Osteoblast (primary cell): ENCODE data around the gene SEPTIN1. TPM values are rescaled to one million over a fixed set of nuclear protein-coding genes. Genes with fewer than 3 reads are reported as not detected.

Experiments used
- DNase-seq: peaks from one replicate; pipeline ENCODE4 v3.0.0; 2011; ENCODE audit warnings: low spot score, mixed read lengths; ENCODE audit not compliant: insufficient read length; ENCODE audit errors: missing footprints
- H2AFZ ChIP-seq: 2 replicates; pipeline ENCODE4 v1.6.0; 2011; ENCODE audit warnings: mild to moderate bottlenecking, low read length
- H3K27ac ChIP-seq: 2 replicates; pipeline ENCODE4 v1.5.1; 2011; ENCODE audit warnings: mild to moderate bottlenecking, low read depth, low read length, moderate library complexity
- H3K27me3 ChIP-seq: 2 replicates; pipeline ENCODE4 v1.6.0; 2012; ENCODE audit warnings: mild to moderate bottlenecking, control low read depth, inconsistent platforms, low read length, moderate library complexity; ENCODE audit not compliant: insufficient read depth
- H3K36me3 ChIP-seq: 2 replicates; pipeline ENCODE4 v1.5.1; 2011; ENCODE audit warnings: mild to moderate bottlenecking, low read length, control low read depth, moderate library complexity; ENCODE audit not compliant: insufficient read depth
- H3K4me1 ChIP-seq: 2 replicates; pipeline ENCODE4 v1.5.1; 2011; ENCODE audit warnings: mild to moderate bottlenecking, low read length, control low read depth, moderate library complexity; ENCODE audit not compliant: insufficient read depth
- H3K4me2 ChIP-seq: 2 replicates; pipeline ENCODE4 v1.6.0; 2011; ENCODE audit warnings: mild to moderate bottlenecking, low read length; ENCODE audit not compliant: insufficient read depth
- H3K4me3 ChIP-seq: fragments of 200-600 bp; sonication (generic); 3 replicates; pipeline ENCODE4 v1.5.1; 2012; ENCODE audit warnings: mild to moderate bottlenecking, low read length, inconsistent platforms; ENCODE audit not compliant: insufficient read depth
- H3K79me2 ChIP-seq: 2 replicates; pipeline ENCODE4 v1.6.0; 2012; ENCODE audit warnings: mild to moderate bottlenecking, low read length, control low read depth, inconsistent platforms; ENCODE audit not compliant: insufficient read depth
- H3K9me3 ChIP-seq: 2 replicates; pipeline ENCODE4 v1.5.1; 2011; ENCODE audit warnings: low read depth, low read length, control low read depth
- H4K20me1 ChIP-seq: 2 replicates; pipeline ENCODE4 v1.6.0; 2012; ENCODE audit warnings: mild to moderate bottlenecking, low read length, control low read depth; ENCODE audit not compliant: insufficient read depth
- CTCF ChIP-seq: IDR thresholded peaks from 2 replicates; pipeline ENCODE4 v1.5.1; 2011; ENCODE audit warnings: mild to moderate bottlenecking, low read depth, low read length, moderate library complexity; ENCODE audit errors: extremely low read depth
- total RNA-seq: library from RNA; depleted of rRNA; stranded (reverse); fragments of >200 nt; gene quantifications from 2 replicates; pipeline ENCODE4 v1.2.3, GENCODE V29; 2012

Gene SEPTIN1
- total RNA-seq, 1 donor, result not detected

DNA sequence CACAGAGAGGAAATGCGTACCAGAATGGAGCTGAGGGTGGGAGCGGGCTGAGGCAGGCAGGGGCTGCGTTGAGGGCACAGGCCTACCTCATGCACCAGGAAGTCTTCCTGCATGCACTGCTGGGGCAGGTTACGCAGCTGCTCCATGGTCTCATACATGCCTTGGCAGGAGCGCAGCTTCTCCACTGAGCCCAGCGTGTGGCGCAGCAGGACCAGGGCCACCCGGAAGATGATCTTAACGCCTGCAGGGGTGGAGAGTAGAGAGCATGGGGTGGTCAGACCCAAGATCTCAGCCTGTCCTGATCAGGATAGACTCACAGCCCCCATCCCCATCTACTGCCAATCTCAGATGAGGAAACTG is 23.8 kb downstream of the SEPTIN1 start:
- no peak overlapping the region for H3K4me2 ChIP-seq
- no peak overlapping the region for H2AFZ ChIP-seq
- peaks cover 54% of the 10 kb centered on the region for H3K36me3 ChIP-seq
- TF ChIP-seq CTCF, result no peak
- H3K27me3 ChIP-seq, result no peaks in the 10 kb centered on the region
- H3K27ac ChIP-seq, result no peak overlapping the region
- H4K20me1 ChIP-seq, result peaks cover 9% of the 10 kb centered on the region
- DNase-seq, result no peak
- peaks cover 26% of the 10 kb centered on the region for H3K4me1 ChIP-seq
- H3K79me2 ChIP-seq, result peaks cover 80% of the 10 kb centered on the region
- no peak overlapping the region for H3K4me3 ChIP-seq
- no peaks in the 10 kb centered on the region for H3K9me3 ChIP-seq

DNA sequence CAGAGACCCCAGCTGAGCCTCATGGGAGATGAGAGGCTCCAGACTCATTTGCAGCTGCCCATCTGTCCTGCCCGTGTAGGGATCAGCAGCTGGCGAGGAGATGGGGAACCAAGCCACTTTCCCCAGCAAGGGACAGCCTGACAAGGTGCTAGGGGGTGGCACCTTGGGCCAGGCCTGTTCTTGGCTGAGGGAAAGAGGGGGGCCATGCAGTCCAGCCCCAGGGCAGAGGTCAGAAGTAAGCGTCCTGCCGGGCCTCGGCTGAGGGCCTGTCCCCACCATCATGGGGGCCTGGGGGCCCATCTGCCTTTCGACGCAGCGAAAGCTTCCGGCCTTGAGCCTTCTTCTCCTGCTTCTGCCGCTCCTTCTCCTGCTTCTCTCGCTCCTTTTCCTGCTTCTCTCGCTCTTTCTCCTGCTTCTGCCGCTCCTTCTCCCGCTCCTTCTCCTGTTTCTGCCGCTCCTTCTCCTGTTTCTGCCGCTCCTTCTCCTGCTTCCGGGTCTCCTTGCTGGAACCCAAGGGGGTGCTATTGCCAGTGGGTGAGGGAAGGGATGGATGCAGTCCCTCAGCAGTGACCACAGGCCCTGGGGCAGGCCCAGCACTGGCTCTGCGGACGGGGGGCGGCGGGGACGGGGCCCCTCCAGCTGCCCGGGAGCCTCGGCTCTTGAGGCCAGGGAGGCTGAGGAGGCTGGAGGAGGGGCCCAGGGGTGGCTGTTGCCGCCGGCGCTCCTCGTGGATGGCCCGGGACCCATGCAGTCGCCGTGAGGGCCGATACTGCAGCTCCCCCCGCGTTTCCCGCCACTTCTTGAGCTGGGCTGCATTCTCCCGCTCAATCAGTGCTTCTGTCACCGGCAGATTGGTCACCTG is 24.4 kb downstream of the SEPTIN1 start:
- no peaks in the 10 kb centered on the region for H3K27me3 ChIP-seq
- no peak overlapping the region for H3K4me2 ChIP-seq
- no peak overlapping the region for H3K27ac ChIP-seq
- peak; percentile 25 for DNase-seq
- peaks cover 80% of the 10 kb centered on the region for H3K79me2 ChIP-seq
- H3K4me1 ChIP-seq, result peaks cover 26% of the 10 kb centered on the region
- H3K4me3 ChIP-seq, result no peak overlapping the region
- H4K20me1 ChIP-seq, result peaks cover 9% of the 10 kb centered on the region
- H3K9me3 ChIP-seq, result no peaks in the 10 kb centered on the region
- peaks cover 54% of the 10 kb centered on the region for H3K36me3 ChIP-seq
- H2AFZ ChIP-seq, result no peak overlapping the region
- no peak for TF ChIP-seq CTCF

DNA sequence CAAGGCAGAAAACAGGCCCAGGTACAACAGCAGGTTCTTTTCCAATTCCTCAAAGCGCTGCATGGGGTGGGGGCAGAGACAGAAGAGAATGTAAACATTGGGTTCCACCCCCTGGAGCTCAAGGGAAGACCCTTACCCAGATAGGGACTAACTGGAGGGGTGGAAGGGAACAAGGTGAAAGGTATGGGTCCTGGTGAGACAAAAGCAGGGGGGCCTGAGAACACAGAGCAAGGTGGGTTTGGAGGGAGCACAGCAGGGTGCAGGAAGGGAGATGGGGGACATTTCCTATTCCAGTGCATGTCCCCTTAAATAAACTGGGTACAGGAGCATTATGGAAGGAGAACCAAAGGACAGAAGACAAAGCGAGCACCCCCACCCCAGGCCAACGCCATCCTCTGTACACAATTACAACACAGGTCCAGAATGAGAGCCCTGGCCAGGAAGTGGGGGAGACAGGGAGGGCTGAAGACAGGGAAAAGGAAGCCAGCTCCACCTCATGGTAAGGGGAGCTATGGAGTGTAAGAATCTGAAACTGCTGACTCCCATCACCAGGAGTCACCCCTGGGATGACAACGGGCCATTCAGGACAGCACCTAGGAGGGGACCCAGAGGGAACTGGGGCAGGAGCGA is 25.2 kb downstream of the SEPTIN1 start:
- H4K20me1 ChIP-seq, result peaks cover 14% of the 10 kb centered on the region
- no peaks in the 10 kb centered on the region for H3K9me3 ChIP-seq
- DNase-seq, result no peak
- TF ChIP-seq CTCF, result no peak
- no peak overlapping the region for H3K4me2 ChIP-seq
- no peaks in the 10 kb centered on the region for H3K27me3 ChIP-seq
- no peak overlapping the region for H3K27ac ChIP-seq
- no peak overlapping the region for H2AFZ ChIP-seq
- no peak overlapping the region for H3K4me3 ChIP-seq
- peaks cover 31% of the 10 kb centered on the region for H3K4me1 ChIP-seq
- H3K79me2 ChIP-seq, result peaks cover 73% of the 10 kb centered on the region
- peaks cover 58% of the 10 kb centered on the region for H3K36me3 ChIP-seq

GRCh38 chr16:30356401-30357084 is 25.8 kb downstream of the SEPTIN1 start:
- peak overlapping the region; percentile 100 for H3K27ac ChIP-seq
- no peaks in the 10 kb centered on the region for H3K27me3 ChIP-seq
- peaks cover 70% of the 10 kb centered on the region for H3K79me2 ChIP-seq
- TF ChIP-seq CTCF, result no peak
- H3K9me3 ChIP-seq, result no peaks in the 10 kb centered on the region
- peak overlapping the region; percentile 92 for H3K4me2 ChIP-seq
- no peak overlapping the region for H2AFZ ChIP-seq
- peak overlapping the region; percentile 89 for H3K4me3 ChIP-seq
- H3K4me1 ChIP-seq, result peaks cover 37% of the 10 kb centered on the region
- peaks cover 58% of the 10 kb centered on the region for H3K36me3 ChIP-seq
- DNase-seq, result peak; percentile 74
- H4K20me1 ChIP-seq, result peaks cover 19% of the 10 kb centered on the region
